ENCODE data around the gene ABCC8.

Gene ABCC8

DNA sequence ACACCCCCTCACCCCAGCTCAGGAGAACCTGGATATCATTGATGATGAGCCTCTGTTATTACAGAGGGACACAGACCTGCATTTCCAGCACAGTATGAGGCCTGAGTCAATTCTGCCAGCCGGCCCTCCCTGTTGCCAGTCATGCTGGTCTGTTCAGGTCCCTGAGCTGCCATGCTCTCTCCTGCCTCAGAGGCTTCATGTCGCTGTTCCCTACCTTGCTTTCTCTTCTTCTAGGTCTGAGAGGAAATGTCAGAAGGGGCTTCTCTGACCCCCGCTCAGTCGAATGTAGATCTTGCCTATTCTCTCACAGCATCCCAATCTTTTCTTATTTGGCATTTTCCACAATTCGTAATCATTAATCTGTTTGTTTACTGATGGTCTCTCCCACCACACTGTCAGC lies 21.8 kb upstream of the ABCC8 start (continued):
- TF ChIP-seq, protein P1, sequence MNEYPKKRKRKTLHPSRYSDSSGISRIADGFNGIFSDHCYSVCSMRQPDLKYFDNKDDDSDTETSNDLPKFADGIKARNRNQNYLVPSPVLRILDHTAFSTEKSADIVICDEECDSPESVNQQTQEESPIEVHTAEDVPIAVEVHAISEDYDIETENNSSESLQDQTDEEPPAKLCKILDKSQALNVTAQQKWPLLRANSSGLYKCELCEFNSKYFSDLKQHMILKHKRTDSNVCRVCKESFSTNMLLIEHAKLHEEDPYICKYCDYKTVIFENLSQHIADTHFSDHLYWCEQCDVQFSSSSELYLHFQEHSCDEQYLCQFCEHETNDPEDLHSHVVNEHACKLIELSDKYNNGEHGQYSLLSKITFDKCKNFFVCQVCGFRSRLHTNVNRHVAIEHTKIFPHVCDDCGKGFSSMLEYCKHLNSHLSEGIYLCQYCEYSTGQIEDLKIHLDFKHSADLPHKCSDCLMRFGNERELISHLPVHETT (tag by site-specific recombination; IDR thresholded peaks at IDR 0.05), result no peak
- TF ChIP-seq REPIN1 (tag by site-specific recombination; IDR thresholded peaks at IDR 0.05; ENCODE audit: low read depth) (no peak), ZNF155 (tag by site-specific recombination; IDR thresholded peaks at IDR 0.05) (no peak), ZNF140 (tag by site-specific recombination; IDR thresholded peaks at IDR 0.05) (no peak), ZSCAN23 (tag by site-specific recombination; IDR thresholded peaks at IDR 0.05) (no peak), SP2 (tag by site-specific recombination; IDR thresholded peaks at IDR 0.05) (no peak)
- TF ChIP-seq, protein P2, sequence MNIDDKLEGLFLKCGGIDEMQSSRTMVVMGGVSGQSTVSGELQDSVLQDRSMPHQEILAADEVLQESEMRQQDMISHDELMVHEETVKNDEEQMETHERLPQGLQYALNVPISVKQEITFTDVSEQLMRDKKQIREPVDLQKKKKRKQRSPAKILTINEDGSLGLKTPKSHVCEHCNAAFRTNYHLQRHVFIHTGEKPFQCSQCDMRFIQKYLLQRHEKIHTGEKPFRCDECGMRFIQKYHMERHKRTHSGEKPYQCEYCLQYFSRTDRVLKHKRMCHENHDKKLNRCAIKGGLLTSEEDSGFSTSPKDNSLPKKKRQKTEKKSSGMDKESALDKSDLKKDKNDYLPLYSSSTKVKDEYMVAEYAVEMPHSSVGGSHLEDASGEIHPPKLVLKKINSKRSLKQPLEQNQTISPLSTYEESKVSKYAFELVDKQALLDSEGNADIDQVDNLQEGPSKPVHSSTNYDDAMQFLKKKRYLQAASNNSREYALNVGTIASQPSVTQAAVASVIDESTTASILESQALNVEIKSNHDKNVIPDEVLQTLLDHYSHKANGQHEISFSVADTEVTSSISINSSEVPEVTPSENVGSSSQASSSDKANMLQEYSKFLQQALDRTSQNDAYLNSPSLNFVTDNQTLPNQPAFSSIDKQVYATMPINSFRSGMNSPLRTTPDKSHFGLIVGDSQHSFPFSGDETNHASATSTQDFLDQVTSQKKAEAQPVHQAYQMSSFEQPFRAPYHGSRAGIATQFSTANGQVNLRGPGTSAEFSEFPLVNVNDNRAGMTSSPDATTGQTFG (tag by site-specific recombination; IDR thresholded peaks at IDR 0.05; ENCODE audit: borderline replicate concordance), result no peak

DNA sequence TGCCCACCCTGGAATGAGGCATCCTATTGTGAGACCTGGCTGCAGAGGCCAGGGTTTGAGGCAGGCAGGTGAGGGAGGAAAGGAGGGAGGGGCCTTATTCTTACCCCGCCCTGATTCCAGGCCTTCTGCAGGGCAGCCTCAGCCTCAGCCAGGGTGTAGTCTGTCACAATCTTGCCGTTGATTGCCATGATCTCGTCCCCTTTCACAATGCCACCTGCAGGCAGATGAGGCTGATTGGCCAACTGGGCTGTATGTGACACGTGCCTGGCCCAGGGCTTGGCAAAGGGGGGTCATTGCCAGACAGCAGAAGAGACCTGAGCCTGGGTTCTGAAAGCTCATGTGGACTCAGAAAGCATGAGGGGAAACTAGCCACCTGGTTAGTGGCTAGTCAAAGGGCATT lies 21.4 kb upstream of the ABCC8 start:
- TF ChIP-seq SCRT2 (tag by site-specific recombination; IDR thresholded peaks at IDR 0.05) (no peak), KLF1 (tag by site-specific recombination; IDR thresholded peaks at IDR 0.05) (peak; percentile 41; the same call in 1 of the 2 replicates), ZNF155 (tag by site-specific recombination; IDR thresholded peaks at IDR 0.05) (no peak), IKZF3 (tag by site-specific recombination; IDR thresholded peaks at IDR 0.05) (no peak), ZIC2 (tag by site-specific recombination; IDR thresholded peaks at IDR 0.05) (peak; percentile 16; the same call in 1 of the 2 replicates)
- no peaks in the 10 kb centered on the region for H3K9me3 ChIP-seq (ENCODE audit: control insufficient read depth, insufficient read depth, low read depth, low read length)
- H3K27ac ChIP-seq (ENCODE audit: extremely low read depth, low read depth, low read length), result no peak overlapping the region
- no peaks in the 10 kb centered on the region for H3K4me1 ChIP-seq (ENCODE audit: control insufficient read depth, insufficient read depth, low read length)
- CTCF ChIA-PET, result interaction anchor here (0.6 to 3.1 kb wide), 6 partner anchors 10 to 114 kb away, joined by 3 to 24 read pairs (median 5); partner anchors contain the start of gene KCNJ11
- no peaks in the 10 kb centered on the region for H3K36me3 ChIP-seq (ENCODE audit: control insufficient read depth in 2 of 2, insufficient read depth in 1 of 2, low read length in 2 of 2)
- POLR2A ChIA-PET, result no interaction called here
- H3K4me3 ChIP-seq (ENCODE audit: low read depth, low read length), result no peak overlapping the region

DNA sequence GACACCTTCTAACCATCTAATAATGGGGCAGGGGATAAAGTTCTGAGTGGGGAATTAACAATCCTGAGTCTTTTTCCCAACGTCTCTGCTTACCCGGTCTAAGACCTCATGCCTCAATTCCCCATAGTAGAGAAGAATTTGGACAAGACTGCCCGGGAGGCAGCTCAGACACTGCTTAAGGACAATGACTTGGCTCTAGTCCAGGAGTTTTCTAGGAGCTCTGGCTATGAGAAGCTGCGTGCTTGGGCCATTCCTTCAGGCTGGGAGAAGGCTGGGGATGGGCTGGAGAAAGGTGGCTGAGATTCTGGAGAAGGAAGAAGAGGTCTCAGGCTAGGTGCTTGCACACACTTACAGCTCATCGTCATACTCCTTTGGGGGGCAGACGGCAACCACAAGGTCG lies 19.8 kb upstream of the ABCC8 start:
- POLR2A ChIA-PET, result no interaction called here
- Histone ChIP-seq H3K4me3 (ENCODE audit: low read depth, low read length) (no peak overlapping the region), H3K36me3 (ENCODE audit: control insufficient read depth in 2 of 2, insufficient read depth in 1 of 2, low read length in 2 of 2) (no peaks in the 10 kb centered on the region), H3K4me1 (ENCODE audit: control insufficient read depth, insufficient read depth, low read length) (no peaks in the 10 kb centered on the region), H3K27ac (ENCODE audit: extremely low read depth, low read depth, low read length) (no peak overlapping the region), H3K9me3 (ENCODE audit: control insufficient read depth, insufficient read depth, low read depth, low read length) (no peaks in the 10 kb centered on the region)
- CTCF ChIA-PET, result interaction anchor here (0.9 to 2.5 kb wide), 6 partner anchors 15 to 142 kb away, joined by 3 to 9 read pairs (median 4); partner anchors contain the start of gene KCNJ11
- no peak for TF ChIP-seq SETDB1 (IDR thresholded peaks at IDR 0.05; ENCODE audit: insufficient read length, low read length)
- no peak for TF ChIP-seq ZNF274 (IDR thresholded peaks at IDR 0.05; ENCODE audit: low read length)
- no peak for TF ChIP-seq ZNF274 (tag by site-specific recombination; IDR thresholded peaks at IDR 0.05; ENCODE audit: borderline replicate concordance)
- TF ChIP-seq GFI1B (tag by site-specific recombination; IDR thresholded peaks at IDR 0.05), result no peak
- TF ChIP-seq ZNF707 (tag by site-specific recombination; IDR thresholded peaks at IDR 0.05), result no peak
- no peak for TF ChIP-seq GLIS1 (tag by site-specific recombination; IDR thresholded peaks at IDR 0.05)
- no peak for TF ChIP-seq ZNF501 (tag by site-specific recombination; IDR thresholded peaks at IDR 0.05)

DNA sequence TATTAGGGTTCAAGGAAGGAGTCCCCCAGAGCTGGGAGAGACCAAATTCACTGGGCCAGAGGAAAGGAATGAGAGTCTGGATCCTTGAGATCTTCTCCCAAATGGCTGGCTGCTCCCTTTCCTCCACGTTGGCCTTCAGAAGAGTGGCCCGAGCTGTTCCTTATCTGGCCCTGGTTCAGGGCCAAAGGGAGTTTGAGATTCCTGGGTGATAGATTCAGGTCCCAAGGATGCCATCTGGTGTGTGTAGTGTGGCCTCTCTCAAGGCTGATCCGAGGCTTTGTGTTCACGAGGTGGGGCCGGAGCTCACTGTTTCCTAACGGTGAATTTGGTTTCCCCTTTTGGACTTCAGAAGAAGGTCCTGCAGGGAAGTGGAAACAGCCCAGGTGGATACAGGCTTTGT lies 17.4 kb upstream of the ABCC8 start:
- Histone ChIP-seq H3K4me1 (ENCODE audit: control insufficient read depth, insufficient read depth, low read length) (no peaks in the 10 kb centered on the region), H3K27ac (ENCODE audit: extremely low read depth, low read depth, low read length) (no peak overlapping the region), H3K36me3 (ENCODE audit: control insufficient read depth in 2 of 2, insufficient read depth in 1 of 2, low read length in 2 of 2) (no peaks in the 10 kb centered on the region), H3K9me3 (ENCODE audit: control insufficient read depth, insufficient read depth, low read depth, low read length) (no peaks in the 10 kb centered on the region), H3K4me3 (ENCODE audit: low read depth, low read length) (no peak overlapping the region)
- ChIA-PET POLR2A (no interaction called here), CTCF (interaction anchor here (1.0 to 2.9 kb wide), 4 partner anchors 10 to 83 kb away, joined by 3 to 23 read pairs (median 6); no protein-coding TSS in a partner anchor)
- TF ChIP-seq ZNF600 (tag by site-specific recombination; IDR thresholded peaks at IDR 0.05), result no peak
- TF ChIP-seq ZNF157 (tag by site-specific recombination; IDR thresholded peaks at IDR 0.05), result no peak
- no peak for TF ChIP-seq ZBTB21 (tag by site-specific recombination; IDR thresholded peaks at IDR 0.05)
- TF ChIP-seq, protein P3, sequence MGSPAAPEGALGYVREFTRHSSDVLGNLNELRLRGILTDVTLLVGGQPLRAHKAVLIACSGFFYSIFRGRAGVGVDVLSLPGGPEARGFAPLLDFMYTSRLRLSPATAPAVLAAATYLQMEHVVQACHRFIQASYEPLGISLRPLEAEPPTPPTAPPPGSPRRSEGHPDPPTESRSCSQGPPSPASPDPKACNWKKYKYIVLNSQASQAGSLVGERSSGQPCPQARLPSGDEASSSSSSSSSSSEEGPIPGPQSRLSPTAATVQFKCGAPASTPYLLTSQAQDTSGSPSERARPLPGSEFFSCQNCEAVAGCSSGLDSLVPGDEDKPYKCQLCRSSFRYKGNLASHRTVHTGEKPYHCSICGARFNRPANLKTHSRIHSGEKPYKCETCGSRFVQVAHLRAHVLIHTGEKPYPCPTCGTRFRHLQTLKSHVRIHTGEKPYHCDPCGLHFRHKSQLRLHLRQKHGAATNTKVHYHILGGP (tag by site-specific recombination; IDR thresholded peaks at IDR 0.05), result no peak
- no peak for TF ChIP-seq OVOL3 (tag by site-specific recombination; IDR thresholded peaks at IDR 0.05)
- no peak for TF ChIP-seq ZNF555 (tag by site-specific recombination; conservative IDR thresholded peaks at IDR 0.05)
- TF ChIP-seq ZNF214 (tag by site-specific recombination; IDR thresholded peaks at IDR 0.05; ENCODE audit: borderline replicate concordance), result no peak
